Measurements from ENCODE around the gene ANAPC7. TPM values are rescaled to one million over a fixed set of nuclear protein-coding genes. Genes with fewer than 3 reads are reported as not detected.
A peak's percentile ranks its signal among the peaks of the same experiment; 100 is the strongest.

The ANAPC7 gene
- total RNA-seq, 1 donor from 2014 or later, result 64.8 TPM

- TF ChIP-seq CTCF (IDR thresholded peaks at IDR 0.05; ENCODE audit: unreplicated experiment), result no peak
- no peak overlapping the region for H3K4me3 Mint-ChIP-seq (ENCODE audit: unreplicated experiment)
- no peaks in the 10 kb centered on the region for H3K4me1 Mint-ChIP-seq (ENCODE audit: unreplicated experiment)
- H3K27ac Mint-ChIP-seq (ENCODE audit: unreplicated experiment), result no peak overlapping the region
- DNase-seq (ENCODE audit: low spot score), result no peak
- H3K9me3 Mint-ChIP-seq (ENCODE audit: unreplicated experiment), result no peaks in the 10 kb centered on the region
- peaks cover 24% of the 10 kb centered on the region for H3K36me3 Mint-ChIP-seq (ENCODE audit: low read depth, unreplicated experiment)
- no peaks in the 10 kb centered on the region for H3K27me3 Mint-ChIP-seq (ENCODE audit: unreplicated experiment)
Observed at GRCh38 chr12:110369992-110370391, 33.5 kb downstream of the ANAPC7 start.

- H3K27ac Mint-ChIP-seq (ENCODE audit: unreplicated experiment), result no peak overlapping the region
- H3K4me1 Mint-ChIP-seq (ENCODE audit: unreplicated experiment), result no peaks in the 10 kb centered on the region
- peaks cover 5% of the 10 kb centered on the region for H3K36me3 Mint-ChIP-seq (ENCODE audit: low read depth, unreplicated experiment)
- TF ChIP-seq CTCF (IDR thresholded peaks at IDR 0.05; ENCODE audit: unreplicated experiment), result no peak
- no peaks in the 10 kb centered on the region for H3K27me3 Mint-ChIP-seq (ENCODE audit: unreplicated experiment)
- no peaks in the 10 kb centered on the region for H3K9me3 Mint-ChIP-seq (ENCODE audit: unreplicated experiment)
- H3K4me3 Mint-ChIP-seq (ENCODE audit: unreplicated experiment), result no peak overlapping the region
- no peak for DNase-seq (ENCODE audit: low spot score)
Observed at GRCh38 chr12:110367181-110367864, 36.2 kb downstream of the ANAPC7 start.

- Mint-ChIP-seq H3K36me3 (ENCODE audit: low read depth, unreplicated experiment) (no peaks in the 10 kb centered on the region), H3K27ac (ENCODE audit: unreplicated experiment) (no peak overlapping the region), H3K4me1 (ENCODE audit: unreplicated experiment) (no peaks in the 10 kb centered on the region), H3K9me3 (ENCODE audit: unreplicated experiment) (no peaks in the 10 kb centered on the region), H3K27me3 (ENCODE audit: unreplicated experiment) (no peaks in the 10 kb centered on the region), H3K4me3 (ENCODE audit: unreplicated experiment) (no peak overlapping the region)
- no peak for DNase-seq (ENCODE audit: low spot score)
- no peak for TF ChIP-seq CTCF (IDR thresholded peaks at IDR 0.05; ENCODE audit: unreplicated experiment)
Observed at GRCh38 chr12:110366321-110367142, 37.0 kb downstream of the ANAPC7 start.

- no peaks in the 10 kb centered on the region for H3K36me3 Mint-ChIP-seq (ENCODE audit: low read depth, unreplicated experiment)
- no peak overlapping the region for H3K4me3 Mint-ChIP-seq (ENCODE audit: unreplicated experiment)
- H3K27me3 Mint-ChIP-seq (ENCODE audit: unreplicated experiment), result no peaks in the 10 kb centered on the region
- TF ChIP-seq CTCF (IDR thresholded peaks at IDR 0.05; ENCODE audit: unreplicated experiment), result no peak
- H3K4me1 Mint-ChIP-seq (ENCODE audit: unreplicated experiment), result no peaks in the 10 kb centered on the region
- no peaks in the 10 kb centered on the region for H3K9me3 Mint-ChIP-seq (ENCODE audit: unreplicated experiment)
- DNase-seq (ENCODE audit: low spot score), result no peak
- peak overlapping the region; percentile 64 for H3K27ac Mint-ChIP-seq (ENCODE audit: unreplicated experiment)
Observed at GRCh38 chr12:110365489-110366320, 37.8 kb downstream of the ANAPC7 start.
